ENCODE data around the gene ONECUT3. TPM values are rescaled to one million over a fixed set of nuclear protein-coding genes. Genes with fewer than 3 reads are reported as not detected.
A peak's percentile ranks its signal among the peaks of the same experiment; 100 is the strongest.

ONECUT3 gene
- total RNA-seq (not detected in 2 replicates), polyA plus RNA-seq (not detected in 2 replicates), polyA minus RNA-seq (not detected in 2 replicates), Bru-seq, nascent RNA (not detected), BruChase-seq, experiment 1, labeled RNA remaining after a 6-hour chase (percentile 4 among the genes with signal in this experiment), BruChase-seq, experiment 2, labeled RNA remaining after a 2-hour chase (percentile 6 among the genes with signal in this experiment)
- not detected in 2 replicates for polyA plus RNA-seq (2011; cell fraction: cytosol; rRNA removed)
- polyA plus RNA-seq (2011; cell fraction: nucleus; rRNA removed): not detected in 2 replicates
- not detected in 2 replicates for polyA plus RNA-seq (2012)
- not detected for polyA minus RNA-seq (2011; cell fraction: cytosol; rRNA and poly(A)+ RNA removed)
- not detected in 2 replicates for polyA minus RNA-seq (2011; cell fraction: nucleus; rRNA and poly(A)+ RNA removed)
- long read RNA-seq: 0 reads

GRCh38 chr19:1752757-1753728, at the start of gene ONECUT3:
ONECUT3 (plus strand) TSS chr19:1753506; CDS start chr19:1753663, 157 bp downstream.
- Histone ChIP-seq H3K9ac (replicated peaks; ENCODE audit: extremely low read depth, insufficient read depth, low read length) (no peak within 1 kb of the TSS), H3K4me1 (ENCODE audit: control insufficient read depth, extremely low read depth, insufficient read depth, low read length) (no peaks in the 10 kb centered on the region), H3K9me3 (replicated peaks; ENCODE audit: control insufficient read depth, insufficient read depth, low read length) (no peaks in the 10 kb centered on the region), H4K20me1 (replicated peaks; ENCODE audit: control insufficient read depth, extremely low read depth, insufficient read depth, low read length) (no peaks in the 10 kb centered on the region), H3K4me3 (replicated peaks in 1 of 3; ENCODE audit: insufficient read depth in 1 of 3, low read depth in 1 of 3, low read length in 3 of 3) (no peak within 1 kb of the TSS), H2AFZ (ENCODE audit: low read depth, low read length) (no peak within 1 kb of the TSS), H3K4me2 (ENCODE audit: insufficient read depth, low read length) (no peak within 1 kb of the TSS), H3K79me2 (ENCODE audit: control insufficient read depth, insufficient read depth, low read length) (no peaks in the 10 kb centered on the region), H3K9me1 (replicated peaks; ENCODE audit: control insufficient read depth, extremely low read depth, insufficient read depth, low read length) (no peaks in the 10 kb centered on the region), H3K36me3 (ENCODE audit: control insufficient read depth in 2 of 2, extremely low read depth in 1 of 2, insufficient read depth in 2 of 2, low read length in 2 of 2) (no peaks in the 10 kb centered on the region), H3K27me3 (ENCODE audit: control insufficient read depth in 2 of 2, insufficient read depth in 2 of 2, low read length in 2 of 2) (peaks cover 70 to 88% of the 10 kb centered on the region in 2 experiments), H3K27ac (ENCODE audit: insufficient read depth, low read depth, low read length) (no peak within 1 kb of the TSS)
- dilution Hi-C loops (cut with MboI; ENCODE audit: extremely low pct_ligation_motif_present, low sequenced_read_pairs) (no loop called here), intact Hi-C loops (cut with micrococcal nuclease) (no loop called here)
- FAIRE-seq (no peak), DNase-seq (ENCODE audit: low read depth, low spot score) (no peak)
- CTCF ChIA-PET: interaction anchor here (1.0 kb wide), 1 partner anchor 81 kb away, joined by 4 read pairs; no protein-coding TSS in a partner anchor
- TF ChIP-seq POLR2A (IDR thresholded peaks at IDR 0.05; ENCODE audit: low read depth, low read length) (no peak), JUN (IDR thresholded peaks at IDR 0.05; ENCODE audit: borderline replicate concordance, insufficient read depth, insufficient read length, low read depth) (no peak), CTCF (IDR thresholded peaks at IDR 0.05; ENCODE audit: extremely low read depth in 1 of 2, insufficient read depth in 1 of 2, low read depth in 1 of 2, low read length in 2 of 2) (no peak), EZH2 (IDR thresholded peaks at IDR 0.05; ENCODE audit: borderline replicate concordance, low read depth, low read length, severe bottlenecking) (peak; percentile 71)
- BruUV-seq (replicated peaks): no TSS peak
- POLR2A ChIA-PET: no interaction called here
